GM19395 (cell line): ENCODE results near the gene ZNF672.
"Not testable (repeated sequence)": the region's sequence is repeated elsewhere in the genome, so short reads cannot be mapped to it uniquely, and the experiment has no call there.

Experiments used
- ATAC-seq: cut with Tn5 transposase; IDR thresholded peaks from one replicate; pipeline ENCODE4 v1.9.1; 2021; ENCODE audit warnings: mild to moderate bottlenecking, moderate library complexity; ENCODE audit not compliant: unreplicated experiment

Gene ZNF672

GRCh38 chr1:248852481-248853405 lies 14.7 kb downstream of the ZNF672 start:
- ATAC-seq = no peak

- ATAC-seq = no peak
These were observed 15.8 kb downstream of the ZNF672 start for GRCh38 chr1:248853663-248854375.

GRCh38 chr1:248855580-248855979 lies 17.6 kb downstream of the ZNF672 start:
- ATAC-seq = no peak

- no peak for ATAC-seq
These were observed 18.2 kb downstream of the ZNF672 start for GRCh38 chr1:248856176-248856575.

- no peak for ATAC-seq
These were observed 19.2 kb downstream of the ZNF672 start for GRCh38 chr1:248857201-248857600.

GRCh38 chr1:248857749-248858095 lies 19.7 kb downstream of the ZNF672 start:
- ATAC-seq = peak; percentile 2

GRCh38 chr1:248858096-248858890 lies 20.3 kb downstream of the ZNF672 start:
- peak; percentile 47 for ATAC-seq

- peak; percentile 76 for ATAC-seq
These were observed 21.2 kb downstream of the ZNF672 start, which contains the start of gene ZNF692 for GRCh38 chr1:248858891-248859889. Gene ZNF692 (minus strand): TSS chr1:248859085. CDS start chr1:248858309, 776 bp downstream.

- no peak for ATAC-seq
These were observed 22.0 kb downstream of the ZNF672 start for GRCh38 chr1:248860007-248860406.

GRCh38 chr1:248861616-248862015 lies 23.6 kb downstream of the ZNF672 start:
- ATAC-seq = no peak

GRCh38 chr1:248862695-248862997 lies 24.6 kb downstream of the ZNF672 start:
- peak; percentile 11 for ATAC-seq

- peak; percentile 68 for ATAC-seq
These were observed 25.2 kb downstream of the ZNF672 start for GRCh38 chr1:248862998-248863881.

- ATAC-seq = no peak
These were observed 33.9 kb downstream of the ZNF672 start for GRCh38 chr1:248871837-248872401.

- ATAC-seq = peak; percentile 50
These were observed 34.9 kb downstream of the ZNF672 start for GRCh38 chr1:248872752-248873408.

- ATAC-seq = peak; percentile 84
These were observed 35.5 kb downstream of the ZNF672 start for GRCh38 chr1:248873409-248873992.

- ATAC-seq = peak; percentile 72
These were observed 36.0 kb downstream of the ZNF672 start for GRCh38 chr1:248873993-248874533.

- no peak for ATAC-seq
These were observed 43.2 kb downstream of the ZNF672 start for GRCh38 chr1:248881261-248881660.

- not testable (repeated sequence) for ATAC-seq
These were observed 44.4 kb downstream of the ZNF672 start for GRCh38 chr1:248882427-248882826.
